HepG2 (cell line): Measurements from ENCODE around the gene TPRG1L. TPM values are rescaled to one million over a fixed set of nuclear protein-coding genes. Genes with fewer than 3 reads are reported as not detected.

Experiments used
- CREM ChIP-seq, 2 experiments: sonication (generic) in 1 of 2; formaldehyde crosslinking in 1 of 2; IDR thresholded peaks; 2 replicates each; pipeline versions ENCODE4 v1.4.0 to v1.6.1; 2016 to 2020; ENCODE audit warnings: antibody characterized with exemption in 1 of 2, mild to moderate bottlenecking in 1 of 2, missing genetic modification reagents in 1 of 2
- DNMT1 ChIP-seq: sonication (generic); formaldehyde crosslinking; IDR thresholded peaks from 2 replicates; pipeline ENCODE4 v1.5.1; 2020; ENCODE audit warnings: mild to moderate bottlenecking, missing genetic modification reagents
- MXD3 ChIP-seq: IDR thresholded peaks from 2 replicates; pipeline ENCODE4 v1.6.1; 2016; ENCODE audit warnings: mild to moderate bottlenecking, missing biosample characterization, missing genetic modification reagents
- NR1H2 ChIP-seq: sonication (generic); formaldehyde crosslinking; IDR thresholded peaks from 2 replicates; pipeline ENCODE4 v1.8.1; 2022; ENCODE audit warnings: low read depth, missing genetic modification reagents, borderline replicate concordance
- ZBTB40 ChIP-seq, 2 experiments: fragments of 450-650 bp in 1 of 2; sonication (generic) in 1 of 2; formaldehyde crosslinking in 1 of 2; IDR thresholded peaks; 2 replicates each; pipeline versions ENCODE4 v1.6.1 to v1.8.0; 2016 to 2022; ENCODE audit warnings: antibody characterized with exemption in 1 of 2, mild to moderate bottlenecking in 1 of 2, missing genetic modification reagents in 1 of 2
- ZNF777 ChIP-seq: sonication (generic); formaldehyde crosslinking; IDR thresholded peaks from 2 replicates; pipeline ENCODE4 v1.4.0; 2020; ENCODE audit warnings: missing genetic modification reagents
- polyA plus RNA-seq, 8 experiments: library from polyadenylated mRNA; depleted of rRNA in 3 of 8; stranded (reverse) in 7 of 8; unstranded in 1 of 8; fragments of >200 nt; fragmentation: Illumina TruSeq in 4 of 8; extraction: Trizol in 4 of 8; gene quantifications; 2 replicates each; pipeline versions ENCODE4 v1.2.1 to v1.2.3, GENCODE V29; 2011 to 2016; ENCODE audit warnings: low read depth in 4 of 8, missing spikeins in 1 of 8, mixed read lengths in 1 of 8; ENCODE audit not compliant: insufficient read depth in 1 of 8
- total RNA-seq, 5 experiments: library from RNA; depleted of rRNA; stranded (reverse); fragments of >200 nt; fragmentation: Illumina TruSeq; extraction: Trizol; gene quantifications; 2 replicates each; pipeline ENCODE4 v1.2.3, GENCODE V29; 2016; ENCODE audit warnings: low read depth in 1 of 5
- TF ChIP-seq, protein P1 (sequence below): sonication (generic); formaldehyde crosslinking; IDR thresholded peaks from 2 replicates; pipeline ENCODE4 v1.4.0; 2020; ENCODE audit warnings: mild to moderate bottlenecking, missing genetic modification reagents
- TF ChIP-seq, protein P2 (sequence below): IDR thresholded peaks from 2 replicates; pipeline ENCODE4 v1.6.1; 2016; ENCODE audit warnings: low read depth
- TF ChIP-seq, protein P3 (sequence below): sonication (generic); formaldehyde crosslinking; conservative IDR thresholded peaks from 2 replicates; pipeline ENCODE4 v1.4.0; 2020; ENCODE audit warnings: mild to moderate bottlenecking, missing genetic modification reagents, moderate library complexity

The TPRG1L gene
- total and polyA plus RNA-seq, 2 of the 13 experiments (the other 11 are each of a cell fraction or from before 2014, with no cell fraction given) = 21.3 to 37.4 TPM

- TF ChIP-seq ZBTB40 (IDR thresholded peaks at IDR 0.05) = peak; percentile 77
- peak; percentile 58; the same call in 1 of the 2 replicates for TF ChIP-seq ZBTB40 (CRISPR knock-in tag; IDR thresholded peaks at IDR 0.05)
- TF ChIP-seq DNMT1 (CRISPR knock-in tag) = 0 out of 2 replicates have a peak, but pooled peaks have one; percentile 43
- TF ChIP-seq, protein P1, sequence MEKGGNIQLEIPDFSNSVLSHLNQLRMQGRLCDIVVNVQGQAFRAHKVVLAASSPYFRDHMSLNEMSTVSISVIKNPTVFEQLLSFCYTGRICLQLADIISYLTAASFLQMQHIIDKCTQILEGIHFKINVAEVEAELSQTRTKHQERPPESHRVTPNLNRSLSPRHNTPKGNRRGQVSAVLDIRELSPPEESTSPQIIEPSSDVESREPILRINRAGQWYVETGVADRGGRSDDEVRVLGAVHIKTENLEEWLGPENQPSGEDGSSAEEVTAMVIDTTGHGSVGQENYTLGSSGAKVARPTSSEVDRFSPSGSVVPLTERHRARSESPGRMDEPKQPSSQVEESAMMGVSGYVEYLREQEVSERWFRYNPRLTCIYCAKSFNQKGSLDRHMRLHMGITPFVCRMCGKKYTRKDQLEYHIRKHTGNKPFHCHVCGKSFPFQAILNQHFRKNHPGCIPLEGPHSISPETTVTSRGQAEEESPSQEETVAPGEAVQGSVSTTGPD (CRISPR knock-in tag) = no peak
- TF ChIP-seq CREM (IDR thresholded peaks at IDR 0.05) = peak; percentile 60
- TF ChIP-seq CREM (CRISPR knock-in tag; IDR thresholded peaks at IDR 0.05) = 0 out of 2 replicates have a peak, but pooled peaks have one; percentile 18
- TF ChIP-seq MXD3 (CRISPR knock-in tag) = peak; percentile 65; the same call in 1 of the 2 replicates
- TF ChIP-seq, protein P2, sequence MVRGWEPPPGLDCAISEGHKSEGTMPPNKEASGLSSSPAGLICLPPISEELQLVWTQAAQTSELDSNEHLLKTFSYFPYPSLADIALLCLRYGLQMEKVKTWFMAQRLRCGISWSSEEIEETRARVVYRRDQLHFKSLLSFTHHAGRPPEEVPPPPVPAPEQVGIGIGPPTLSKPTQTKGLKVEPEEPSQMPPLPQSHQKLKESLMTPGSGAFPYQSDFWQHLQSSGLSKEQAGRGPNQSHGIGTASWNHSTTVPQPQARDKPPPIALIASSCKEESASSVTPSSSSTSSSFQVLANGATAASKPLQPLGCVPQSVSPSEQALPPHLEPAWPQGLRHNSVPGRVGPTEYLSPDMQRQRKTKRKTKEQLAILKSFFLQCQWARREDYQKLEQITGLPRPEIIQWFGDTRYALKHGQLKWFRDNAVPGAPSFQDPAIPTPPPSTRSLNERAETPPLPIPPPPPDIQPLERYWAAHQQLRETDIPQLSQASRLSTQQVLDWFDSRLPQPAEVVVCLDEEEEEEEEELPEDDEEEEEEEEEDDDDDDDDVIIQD (CRISPR knock-in tag) = 0 out of 2 replicates have a peak, but pooled peaks have one; percentile 10
- TF ChIP-seq ZNF777 (CRISPR knock-in tag) = peak; percentile 37; the same call in 1 of the 2 replicates
- TF ChIP-seq, protein P3, sequence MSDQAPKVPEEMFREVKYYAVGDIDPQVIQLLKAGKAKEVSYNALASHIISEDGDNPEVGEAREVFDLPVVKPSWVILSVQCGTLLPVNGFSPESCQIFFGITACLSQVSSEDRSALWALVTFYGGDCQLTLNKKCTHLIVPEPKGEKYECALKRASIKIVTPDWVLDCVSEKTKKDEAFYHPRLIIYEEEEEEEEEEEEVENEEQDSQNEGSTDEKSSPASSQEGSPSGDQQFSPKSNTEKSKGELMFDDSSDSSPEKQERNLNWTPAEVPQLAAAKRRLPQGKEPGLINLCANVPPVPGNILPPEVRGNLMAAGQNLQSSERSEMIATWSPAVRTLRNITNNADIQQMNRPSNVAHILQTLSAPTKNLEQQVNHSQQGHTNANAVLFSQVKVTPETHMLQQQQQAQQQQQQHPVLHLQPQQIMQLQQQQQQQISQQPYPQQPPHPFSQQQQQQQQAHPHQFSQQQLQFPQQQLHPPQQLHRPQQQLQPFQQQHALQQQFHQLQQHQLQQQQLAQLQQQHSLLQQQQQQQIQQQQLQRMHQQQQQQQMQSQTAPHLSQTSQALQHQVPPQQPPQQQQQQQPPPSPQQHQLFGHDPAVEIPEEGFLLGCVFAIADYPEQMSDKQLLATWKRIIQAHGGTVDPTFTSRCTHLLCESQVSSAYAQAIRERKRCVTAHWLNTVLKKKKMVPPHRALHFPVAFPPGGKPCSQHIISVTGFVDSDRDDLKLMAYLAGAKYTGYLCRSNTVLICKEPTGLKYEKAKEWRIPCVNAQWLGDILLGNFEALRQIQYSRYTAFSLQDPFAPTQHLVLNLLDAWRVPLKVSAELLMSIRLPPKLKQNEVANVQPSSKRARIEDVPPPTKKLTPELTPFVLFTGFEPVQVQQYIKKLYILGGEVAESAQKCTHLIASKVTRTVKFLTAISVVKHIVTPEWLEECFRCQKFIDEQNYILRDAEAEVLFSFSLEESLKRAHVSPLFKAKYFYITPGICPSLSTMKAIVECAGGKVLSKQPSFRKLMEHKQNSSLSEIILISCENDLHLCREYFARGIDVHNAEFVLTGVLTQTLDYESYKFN (CRISPR knock-in tag) = 0 out of 2 replicates have a peak, but pooled peaks have one; percentile 28
- TF ChIP-seq NR1H2 (CRISPR knock-in tag) = 0 out of 2 replicates have a peak, but pooled peaks have one; percentile 38
Measured at GRCh38 chr1:3624200-3625136, at the start of gene TPRG1L (continued).
